BLaER1 (cell line): Measurements from ENCODE around the gene RAB30.

Experiments
- H3K27ac ChIP-seq: shearing (Covaris generic); formaldehyde crosslinking; 2 replicates; pipeline ENCODE4 v1.8.1; 2022
- H3K27me3 ChIP-seq: shearing (Covaris generic); formaldehyde crosslinking; 2 replicates; pipeline ENCODE4 v1.8.1; 2022
- H3K36me3 ChIP-seq: shearing (Covaris generic); formaldehyde crosslinking; 2 replicates; pipeline ENCODE4 v1.8.1; 2022
- H3K4me1 ChIP-seq: shearing (Covaris generic); formaldehyde crosslinking; 2 replicates; pipeline ENCODE4 v1.8.1; 2022
- H3K4me2 ChIP-seq: shearing (Covaris generic); formaldehyde crosslinking; 2 replicates; pipeline ENCODE4 v1.8.1; 2022
- H3K4me3 ChIP-seq: shearing (Covaris generic); formaldehyde crosslinking; 2 replicates; pipeline ENCODE4 v1.8.1; 2022
- H3K9ac ChIP-seq: shearing (Covaris generic); formaldehyde crosslinking; 2 replicates; pipeline ENCODE4 v1.8.1; 2022
- H3K9me3 ChIP-seq: shearing (Covaris generic); formaldehyde crosslinking; 2 replicates; pipeline ENCODE4 v1.8.1; 2022
- H4K20me1 ChIP-seq: shearing (Covaris generic); formaldehyde crosslinking; 2 replicates; pipeline ENCODE4 v1.8.1; 2022
- Cebpa-rat ChIP-seq: shearing (Covaris generic); IDR thresholded peaks from 2 replicates; pipeline ENCODE4 v1.8.1; 2022

RAB30 gene

DNA sequence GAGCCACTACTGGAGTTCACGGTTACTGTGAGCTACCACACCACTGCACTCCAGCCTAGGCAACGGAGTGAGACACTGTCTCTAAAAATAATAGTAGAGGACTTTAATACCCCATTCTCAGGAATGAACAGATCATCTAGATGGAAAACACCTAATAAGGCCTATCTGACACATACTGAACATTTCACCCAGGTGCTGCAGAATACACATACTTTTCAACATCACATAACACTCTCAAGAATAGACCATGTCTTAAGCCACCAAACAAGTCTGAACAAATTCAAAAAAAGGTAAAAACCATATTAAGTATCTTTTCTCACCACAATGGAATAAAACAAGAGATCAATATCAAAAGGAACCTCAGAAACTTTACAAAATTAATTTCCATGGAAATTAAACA, 132.2 kb downstream of the RAB30 start:
- Histone ChIP-seq H3K9me3 (peaks cover 10% of the 10 kb centered on the region), H3K4me1 (no peaks in the 10 kb centered on the region), H3K9ac (no peak overlapping the region), H3K27ac (no peak overlapping the region), H3K27me3 (no peaks in the 10 kb centered on the region), H3K36me3 (peaks cover 12% of the 10 kb centered on the region), H3K4me2 (no peak overlapping the region), H4K20me1 (no peaks in the 10 kb centered on the region), H3K4me3 (no peak overlapping the region)
- no peak for TF ChIP-seq Cebpa-rat

GRCh38 chr11:82937554-82937953, 134.1 kb downstream of the RAB30 start:
- H4K20me1 ChIP-seq = no peaks in the 10 kb centered on the region
- H3K27ac ChIP-seq = no peak overlapping the region
- H3K4me3 ChIP-seq = no peak overlapping the region
- no peaks in the 10 kb centered on the region for H3K4me1 ChIP-seq
- peaks cover 30% of the 10 kb centered on the region for H3K36me3 ChIP-seq
- no peaks in the 10 kb centered on the region for H3K27me3 ChIP-seq
- no peak overlapping the region for H3K4me2 ChIP-seq
- peaks cover 5% of the 10 kb centered on the region for H3K9me3 ChIP-seq
- no peak overlapping the region for H3K9ac ChIP-seq
- no peak for TF ChIP-seq Cebpa-rat

DNA sequence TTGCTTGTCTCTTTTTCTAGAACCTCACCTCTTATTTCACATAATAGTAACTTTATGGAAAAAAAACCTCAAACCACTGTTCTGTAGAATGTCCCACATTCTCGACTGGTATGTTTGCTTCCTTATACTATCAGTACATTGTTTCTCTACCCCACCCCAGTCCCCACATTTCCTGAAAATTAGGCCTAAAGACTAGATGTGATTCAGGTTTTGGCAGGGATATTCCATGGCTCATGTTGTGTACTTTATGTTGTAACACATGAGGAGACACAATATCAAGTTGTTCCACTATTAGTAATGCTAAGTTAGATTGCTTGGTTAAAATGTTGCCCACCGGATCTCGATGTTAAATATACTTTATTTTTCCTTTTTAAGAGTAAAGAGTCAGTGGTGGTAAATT, 135.4 kb downstream of the RAB30 start:
- no peak overlapping the region for H3K4me2 ChIP-seq
- no peak for TF ChIP-seq Cebpa-rat

DNA sequence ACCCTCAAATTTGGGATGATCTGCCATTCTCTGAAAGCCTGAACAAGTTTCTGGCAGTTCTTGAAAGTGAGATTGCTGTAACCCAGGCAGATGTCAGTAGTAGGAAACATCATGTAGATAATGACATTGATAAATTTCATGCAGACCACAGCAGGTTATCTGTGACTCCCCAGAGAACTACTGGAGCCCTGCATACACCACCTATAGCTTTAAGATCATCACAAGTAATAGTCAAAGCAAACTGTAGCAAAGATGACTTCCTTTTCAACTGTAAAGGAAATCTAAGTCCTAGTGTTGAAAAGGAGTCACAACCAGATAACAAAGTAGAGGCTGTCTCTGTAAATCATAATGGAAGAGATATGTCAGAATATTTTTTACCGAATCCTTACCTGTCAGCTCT, 139.1 kb downstream of the RAB30 start:
- no peak overlapping the region for H3K4me2 ChIP-seq
- no peak overlapping the region for H3K27ac ChIP-seq
- H3K9ac ChIP-seq = no peak overlapping the region

More for the DNA sequence above, 135.4 kb downstream of the RAB30 start:
- Histone ChIP-seq H3K27ac (no peak overlapping the region), H3K4me3 (no peak overlapping the region), H3K9me3 (no peaks in the 10 kb centered on the region), H3K27me3 (no peaks in the 10 kb centered on the region), H3K36me3 (peaks cover 43% of the 10 kb centered on the region), H3K4me1 (no peaks in the 10 kb centered on the region), H4K20me1 (no peaks in the 10 kb centered on the region), H3K9ac (no peak overlapping the region)

GRCh38 chr11:82930734-82931133, 141.0 kb downstream of the RAB30 start:
- Histone ChIP-seq H3K4me2 (no peak overlapping the region), H3K27me3 (no peaks in the 10 kb centered on the region), H3K27ac (no peak overlapping the region), H3K9me3 (no peaks in the 10 kb centered on the region), H3K4me3 (no peak overlapping the region), H3K36me3 (peaks cover 52% of the 10 kb centered on the region), H3K4me1 (no peaks in the 10 kb centered on the region), H3K9ac (no peak overlapping the region), H4K20me1 (no peaks in the 10 kb centered on the region)
- TF ChIP-seq Cebpa-rat = no peak

More for the DNA sequence above, 139.1 kb downstream of the RAB30 start:
- no peaks in the 10 kb centered on the region for H4K20me1 ChIP-seq
- TF ChIP-seq Cebpa-rat = no peak
- H3K9me3 ChIP-seq = no peaks in the 10 kb centered on the region
- no peaks in the 10 kb centered on the region for H3K27me3 ChIP-seq
- H3K4me3 ChIP-seq = no peak overlapping the region
- H3K36me3 ChIP-seq = peaks cover 51% of the 10 kb centered on the region
- no peaks in the 10 kb centered on the region for H3K4me1 ChIP-seq

GRCh38 chr11:82930229-82930628, 141.5 kb downstream of the RAB30 start:
- H3K27me3 ChIP-seq = no peaks in the 10 kb centered on the region
- H3K9me3 ChIP-seq = no peaks in the 10 kb centered on the region
- H3K4me1 ChIP-seq = no peaks in the 10 kb centered on the region
- peaks cover 52% of the 10 kb centered on the region for H3K36me3 ChIP-seq
- no peak for TF ChIP-seq Cebpa-rat
- H3K4me3 ChIP-seq = no peak overlapping the region
- H3K4me2 ChIP-seq = no peak overlapping the region
- no peak overlapping the region for H3K9ac ChIP-seq
- H3K27ac ChIP-seq = no peak overlapping the region
- H4K20me1 ChIP-seq = no peaks in the 10 kb centered on the region

DNA sequence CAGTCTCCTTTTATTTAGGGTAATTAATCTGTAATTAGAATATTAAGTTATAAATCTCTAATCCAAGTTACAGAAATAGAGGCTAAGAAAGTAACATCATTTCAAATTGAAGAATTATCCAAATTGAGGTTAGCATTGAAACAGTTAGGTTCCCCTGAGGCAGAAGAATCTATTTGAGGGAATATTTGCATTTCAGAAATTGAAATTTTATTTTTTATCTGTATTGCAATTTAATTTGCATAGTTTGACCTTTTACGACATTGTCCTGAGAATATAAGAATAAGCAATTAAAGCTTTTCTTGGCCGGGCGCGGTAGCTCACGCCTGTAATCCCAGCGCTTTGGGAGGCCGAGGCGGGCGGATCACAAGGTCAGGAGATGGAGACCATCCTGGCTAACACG, 142.6 kb downstream of the RAB30 start:
- Histone ChIP-seq H4K20me1 (no peaks in the 10 kb centered on the region), H3K36me3 (peaks cover 50% of the 10 kb centered on the region), H3K4me1 (no peaks in the 10 kb centered on the region), H3K27ac (no peak overlapping the region), H3K9me3 (no peaks in the 10 kb centered on the region), H3K9ac (no peak overlapping the region), H3K4me3 (no peak overlapping the region), H3K27me3 (no peaks in the 10 kb centered on the region), H3K4me2 (no peak overlapping the region)
- no peak for TF ChIP-seq Cebpa-rat

DNA sequence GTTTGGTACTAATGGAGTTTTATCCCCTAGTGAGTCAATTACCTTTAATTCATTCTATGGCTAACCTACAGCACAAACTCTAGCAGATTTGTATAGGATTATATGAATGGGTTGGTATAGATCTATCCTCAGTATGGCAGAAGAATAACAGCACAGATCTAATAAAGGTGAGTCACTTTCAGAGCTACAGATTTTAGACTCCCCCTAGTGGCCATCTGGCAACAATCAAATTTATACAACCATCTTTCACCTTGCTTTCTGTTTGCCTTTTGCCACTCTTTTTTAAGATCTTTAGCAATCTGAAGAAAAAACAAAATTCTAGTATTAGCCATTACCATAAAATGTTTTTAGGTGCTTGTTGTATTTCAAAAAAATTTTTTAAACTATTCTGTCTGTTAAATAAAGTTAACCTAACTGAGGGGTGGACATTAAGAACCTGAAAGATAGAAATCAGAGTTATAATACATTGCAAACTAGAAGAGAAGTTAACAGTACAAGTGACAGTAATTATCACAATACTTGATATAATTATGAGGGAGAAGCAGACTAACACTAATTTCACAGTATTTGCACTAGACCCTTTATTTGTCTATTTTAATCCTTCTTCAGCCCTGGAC, 144.3 kb downstream of the RAB30 start:
- no peak overlapping the region for H3K4me3 ChIP-seq
- no peaks in the 10 kb centered on the region for H3K4me1 ChIP-seq
- H3K27ac ChIP-seq = no peak overlapping the region
- H3K36me3 ChIP-seq = peaks cover 47% of the 10 kb centered on the region
- H3K9me3 ChIP-seq = no peaks in the 10 kb centered on the region
- no peak overlapping the region for H3K9ac ChIP-seq
- no peaks in the 10 kb centered on the region for H4K20me1 ChIP-seq
- TF ChIP-seq Cebpa-rat = no peak
- H3K4me2 ChIP-seq = no peak overlapping the region
- H3K27me3 ChIP-seq = no peaks in the 10 kb centered on the region

DNA sequence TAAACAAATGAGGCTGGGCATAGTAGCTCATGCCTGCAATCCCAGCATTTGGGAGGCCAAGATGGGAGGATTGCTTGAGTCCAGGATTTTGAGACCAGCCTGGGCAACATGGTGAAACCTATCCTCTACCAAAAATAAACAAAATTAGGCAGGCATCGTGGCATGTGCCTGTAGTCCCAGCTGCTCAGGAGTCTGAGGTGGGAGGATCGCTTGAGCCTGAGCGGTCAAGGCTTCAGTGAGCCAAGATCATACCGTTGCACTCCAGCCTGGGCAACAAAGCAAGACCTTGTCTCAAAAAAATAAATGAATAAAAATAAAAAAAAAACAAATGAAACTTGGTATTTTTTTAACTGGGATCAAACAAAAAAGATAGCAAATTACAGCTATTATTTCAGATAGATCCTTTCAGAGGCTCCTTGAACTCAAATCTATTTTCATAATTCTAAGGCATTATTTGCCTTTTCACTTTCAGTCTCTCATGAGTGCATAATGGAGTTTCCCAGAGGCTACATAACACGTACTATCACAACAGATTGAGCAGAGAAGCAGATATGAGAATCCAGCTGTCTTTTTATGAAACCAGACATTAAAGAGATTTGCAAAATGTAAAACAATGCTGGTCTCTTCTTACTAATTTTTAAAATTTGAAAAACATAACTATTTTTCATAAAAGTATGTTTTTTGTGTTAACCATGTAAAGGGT, 147.0 kb downstream of the RAB30 start:
- TF ChIP-seq Cebpa-rat = no peak
- Histone ChIP-seq H3K9ac (no peak overlapping the region), H3K4me2 (no peak overlapping the region), H3K27me3 (no peaks in the 10 kb centered on the region), H3K4me3 (no peak overlapping the region), H3K9me3 (peaks cover 2% of the 10 kb centered on the region; the same call in 1 of the 2 replicates), H3K27ac (no peak overlapping the region), H3K36me3 (peaks cover 40% of the 10 kb centered on the region; the same call in 1 of the 2 replicates), H4K20me1 (no peaks in the 10 kb centered on the region), H3K4me1 (peaks cover 12% of the 10 kb centered on the region)
